Upper lobe of left lung (tissue), 6 donors: ENCODE results near the gene TMEM209. TPM values are rescaled to one million over a fixed set of nuclear protein-coding genes. Genes with fewer than 3 reads are reported as not detected.
"Not testable (repeated sequence)": the region's sequence is repeated elsewhere in the genome, so short reads cannot be mapped to it uniquely, and the experiment has no call there.

ENCODE experiments used
- ATAC-seq, 2 donors: fragments of 200-7000 bp; cut with Tn5 transposase; one replicate each; pipeline ENCODE4 v1.9.1; 2022; ENCODE audit warnings: mild to moderate bottlenecking in 2 of 2, moderate library complexity in 2 of 2; ENCODE audit not compliant: low FRiP score in 2 of 2
- DNase-seq, 2 donors: peaks; one replicate each; pipeline ENCODE4 v3.0.0-alpha.2; 2019 to 2020
- H3K27ac ChIP-seq, 4 donors: fragments of 200-600 bp; sonication (generic); one replicate each; pipeline ENCODE4 v1.5.1; 2016 to 2019
- H3K27me3 ChIP-seq, 4 donors: fragments of 200-600 bp; sonication (generic); one replicate each; pipeline ENCODE4 v1.5.1; 2017 to 2019
- H3K36me3 ChIP-seq, 4 donors: fragments of 200-600 bp; sonication (generic); one replicate each; pipeline ENCODE4 v1.5.1; 2016 to 2019
- H3K4me1 ChIP-seq, 4 donors: fragments of 200-600 bp; sonication (generic); one replicate each; pipeline ENCODE4 v1.5.1; 2018 to 2019
- H3K4me3 ChIP-seq, 4 donors: fragments of 200-600 bp; sonication (generic); one replicate each; pipeline ENCODE4 v1.5.1; 2017 to 2019; ENCODE audit warnings: mild to moderate bottlenecking in 2 of 4, moderate library complexity in 1 of 4
- H3K9me3 ChIP-seq, 4 donors: fragments of 200-600 bp; sonication (generic); one replicate each; pipeline ENCODE4 v1.5.1; 2018 to 2019
- EP300 ChIP-seq, 4 donors: sonication (generic); formaldehyde crosslinking; IDR thresholded peaks; one replicate each; pipeline ENCODE4 v1.5.1; 2017; ENCODE audit warnings: antibody characterized with exemption in 4 of 4, control low read depth in 2 of 4
- POLR2A ChIP-seq, 4 donors: fragments of 450-650 bp; IDR thresholded peaks; one replicate each; pipeline ENCODE4 v1.5.1; 2016 to 2017; ENCODE audit warnings: antibody characterized with exemption in 4 of 4, mild to moderate bottlenecking in 2 of 4
- POLR2AphosphoS5 ChIP-seq, 2 donors: sonication (generic); formaldehyde crosslinking; IDR thresholded peaks; one replicate each; pipeline ENCODE4 v1.5.1; 2017; ENCODE audit warnings: antibody characterized with exemption in 2 of 2
- WGBS, 2 donors: methylation state at CpG; one replicate each; pipeline ENCODE4 v1.1.5; 2017 to 2018; 5-methylcytosine and 5-hydroxymethylcytosine counted together
- total RNA-seq, 6 donors: library from RNA; depleted of rRNA in 4 of 6; stranded (reverse); fragments of >200 nt in 4 of 6; gene quantifications; one replicate each; pipeline versions ENCODE4 v1.1.0 to v1.2.1, GENCODE V29; 2016 to 2021
- TF ChIP-seq, protein P1 (sequence below), 6 experiments: fragments of 450-650 bp in 4 of 6; fragments of 200-600 bp in 2 of 6; sonication (generic) in 2 of 6; IDR thresholded peaks; one replicate each; pipeline ENCODE4 v1.5.1; 2016 to 2019; ENCODE audit warnings: antibody characterized with exemption in 6 of 6
- donor health status: DM: no; HTN: no; CAD: no; lungs with moderate emphysema.
- donor health status: DM: no; HTN: yes; CAD: no; lungs with severe emphysema.

The TMEM209 gene
- total RNA-seq, 6 donors from 2014 or later = 6.2 to 23.3 (median 14.7) TPM

DNA sequence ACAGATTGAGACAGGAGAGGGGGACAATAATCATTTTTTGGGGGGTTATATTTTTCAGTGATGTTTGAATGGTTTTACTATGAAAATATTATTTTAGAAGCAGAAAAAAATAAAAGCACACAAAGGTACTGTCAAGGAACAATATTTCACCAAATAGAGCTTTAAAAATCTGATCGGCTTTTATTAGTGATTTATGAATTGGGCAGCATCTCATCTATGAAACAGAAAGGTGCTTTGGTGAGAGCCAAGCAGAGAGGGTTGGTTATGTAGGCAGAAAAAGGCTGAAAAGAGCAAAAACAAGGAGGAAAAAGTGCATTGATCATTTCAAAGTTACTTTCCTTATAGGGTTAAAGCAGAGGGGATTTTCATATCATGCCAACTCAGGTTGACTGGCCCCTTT is 35.0 kb upstream of the TMEM209 start:
- Histone ChIP-seq H3K4me3 (no peak overlapping the region), H3K36me3 (no peaks in the 10 kb centered on the region), H3K9me3 (no peaks in the 10 kb centered on the region), H3K4me1 (no peaks in the 10 kb centered on the region), H3K27ac (no peak overlapping the region), H3K27me3 (no peaks in the 10 kb centered on the region)
- 82 to 100% methylated on average over 1 of the region's 1 CpG for WGBS, 2 donors
- ATAC-seq (no peak), DNase-seq (no peak)
- TF ChIP-seq, protein P1, sequence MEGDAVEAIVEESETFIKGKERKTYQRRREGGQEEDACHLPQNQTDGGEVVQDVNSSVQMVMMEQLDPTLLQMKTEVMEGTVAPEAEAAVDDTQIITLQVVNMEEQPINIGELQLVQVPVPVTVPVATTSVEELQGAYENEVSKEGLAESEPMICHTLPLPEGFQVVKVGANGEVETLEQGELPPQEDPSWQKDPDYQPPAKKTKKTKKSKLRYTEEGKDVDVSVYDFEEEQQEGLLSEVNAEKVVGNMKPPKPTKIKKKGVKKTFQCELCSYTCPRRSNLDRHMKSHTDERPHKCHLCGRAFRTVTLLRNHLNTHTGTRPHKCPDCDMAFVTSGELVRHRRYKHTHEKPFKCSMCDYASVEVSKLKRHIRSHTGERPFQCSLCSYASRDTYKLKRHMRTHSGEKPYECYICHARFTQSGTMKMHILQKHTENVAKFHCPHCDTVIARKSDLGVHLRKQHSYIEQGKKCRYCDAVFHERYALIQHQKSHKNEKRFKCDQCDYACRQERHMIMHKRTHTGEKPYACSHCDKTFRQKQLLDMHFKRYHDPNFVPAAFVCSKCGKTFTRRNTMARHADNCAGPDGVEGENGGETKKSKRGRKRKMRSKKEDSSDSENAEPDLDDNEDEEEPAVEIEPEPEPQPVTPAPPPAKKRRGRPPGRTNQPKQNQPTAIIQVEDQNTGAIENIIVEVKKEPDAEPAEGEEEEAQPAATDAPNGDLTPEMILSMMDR (IDR thresholded peaks at IDR 0.05) = no peak
- TF ChIP-seq EP300 (IDR thresholded peaks at IDR 0.05) = no peak
- no peak for TF ChIP-seq POLR2AphosphoS5 (IDR thresholded peaks at IDR 0.05)
- no peak for TF ChIP-seq POLR2A (IDR thresholded peaks at IDR 0.05)

DNA sequence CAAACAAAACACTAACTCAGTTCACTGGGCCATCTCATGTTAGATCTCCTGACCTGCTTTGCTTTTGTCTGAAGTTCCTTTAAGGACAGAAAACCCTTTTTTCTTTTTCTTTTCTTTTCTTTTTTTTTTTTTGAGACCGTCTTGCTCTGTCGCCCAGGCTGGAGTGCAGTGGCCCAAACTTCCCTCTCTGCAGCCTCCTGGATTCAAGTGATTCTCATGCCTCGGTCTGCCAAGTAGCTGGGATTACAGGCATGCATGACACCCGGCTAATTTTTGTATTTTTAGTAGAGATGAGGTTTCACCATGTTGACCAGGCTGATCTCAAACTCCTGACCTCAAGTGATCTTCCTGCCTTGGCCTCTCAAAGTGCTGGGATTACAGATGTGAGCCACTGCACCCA is 31.2 kb upstream of the TMEM209 start:
- not testable (repeated sequence) for H3K36me3 ChIP-seq, H3K27ac ChIP-seq, ATAC-seq, H3K4me3 ChIP-seq, H3K27me3 ChIP-seq, H3K9me3 ChIP-seq, H3K4me1 ChIP-seq, DNase-seq
- 85 to 98% methylated on average over 4 of the region's 4 CpGs for WGBS, 2 donors

DNA sequence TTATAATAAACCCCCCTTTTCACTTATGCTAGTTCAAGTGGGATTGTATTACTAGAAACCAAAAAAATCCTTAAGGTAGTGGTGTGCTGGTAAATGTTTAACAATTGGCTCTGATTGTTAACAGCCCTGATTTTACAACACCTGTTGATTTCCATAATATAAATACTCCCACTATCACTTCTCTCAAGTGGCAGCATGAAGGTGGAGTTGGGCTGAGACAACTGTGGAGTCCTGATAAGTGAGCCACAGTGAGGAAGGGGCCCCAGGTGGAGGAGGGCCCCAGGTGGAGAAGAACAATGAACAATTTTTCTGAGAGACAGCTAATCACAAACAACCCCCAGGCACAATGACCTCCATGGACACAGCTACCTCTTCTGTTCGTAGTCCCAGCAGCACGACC is 28.9 kb upstream of the TMEM209 start:
- DNase-seq = no peak
- Histone ChIP-seq H3K27me3 (no peaks in the 10 kb centered on the region), H3K4me3 (no peak overlapping the region), H3K36me3 (no peaks in the 10 kb centered on the region), H3K4me1 (no peaks in the 10 kb centered on the region), H3K27ac (no peak overlapping the region), H3K9me3 (no peaks in the 10 kb centered on the region)
- WGBS, 2 donors = 88 to 93% methylated on average over 2 of the region's 2 CpGs
- TF ChIP-seq POLR2AphosphoS5 (IDR thresholded peaks at IDR 0.05) = no peak
- TF ChIP-seq EP300 (IDR thresholded peaks at IDR 0.05) = no peak
- TF ChIP-seq, protein P1 (IDR thresholded peaks at IDR 0.05) = no peak
- no peak for TF ChIP-seq POLR2A (IDR thresholded peaks at IDR 0.05)
- ATAC-seq = no peak

DNA sequence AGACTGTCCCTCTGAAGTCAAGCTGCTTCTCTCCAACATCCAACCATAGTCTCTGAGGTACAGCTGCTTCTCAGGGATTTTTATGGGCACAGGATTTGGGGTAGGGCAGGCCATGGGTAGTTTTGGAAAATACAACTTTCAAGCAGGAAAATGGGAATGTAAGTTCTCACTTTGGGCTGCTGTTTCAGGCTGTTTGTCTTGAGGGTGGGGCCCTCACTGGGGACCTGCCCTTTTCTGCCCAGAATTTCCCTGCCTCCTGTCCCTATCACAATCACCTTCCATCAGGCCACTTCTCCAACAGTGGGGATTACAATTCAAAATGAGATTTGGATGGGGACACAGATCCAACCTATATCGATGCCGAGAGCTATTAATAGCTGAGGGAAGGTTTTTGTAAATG is 27.0 kb upstream of the TMEM209 start:
- no peak overlapping the region for H3K4me3 ChIP-seq
- H3K36me3 ChIP-seq = no peaks in the 10 kb centered on the region
- ATAC-seq (no peak), DNase-seq (no peak)
- H3K9me3 ChIP-seq = no peaks in the 10 kb centered on the region
- 88 to 94% methylated on average over 2 of the region's 2 CpGs for WGBS, 2 donors
- TF ChIP-seq POLR2AphosphoS5 (IDR thresholded peaks at IDR 0.05) (no peak), EP300 (IDR thresholded peaks at IDR 0.05) (no peak), POLR2A (IDR thresholded peaks at IDR 0.05) (no peak)
- TF ChIP-seq, protein P1 (IDR thresholded peaks at IDR 0.05) = no peak
- H3K27ac ChIP-seq = no peak overlapping the region
- H3K27me3 ChIP-seq = no peaks in the 10 kb centered on the region
- no peaks in the 10 kb centered on the region for H3K4me1 ChIP-seq

DNA sequence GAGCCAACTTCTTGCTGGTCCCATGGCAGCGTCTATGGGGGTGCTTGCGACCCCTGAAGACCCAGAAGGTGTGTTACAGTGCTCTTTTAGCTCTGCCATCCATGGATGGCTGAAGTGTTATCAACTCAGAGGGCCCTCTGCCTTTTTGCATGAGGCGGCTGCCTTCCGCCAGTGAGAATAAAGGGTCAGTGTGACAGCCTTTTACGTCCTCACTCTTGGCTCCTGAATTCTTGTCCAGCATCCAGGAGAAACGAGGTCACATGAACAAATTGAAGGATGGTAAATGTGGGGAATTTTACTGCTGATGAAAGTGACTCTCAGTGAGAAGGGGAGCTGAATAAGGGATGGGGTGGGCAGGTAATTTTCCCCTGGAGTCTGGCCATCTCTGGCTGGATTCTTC is 26.6 kb upstream of the TMEM209 start:
- H3K27ac ChIP-seq = no peak overlapping the region
- no peak for DNase-seq
- TF ChIP-seq, protein P1 (IDR thresholded peaks at IDR 0.05) = no peak
- TF ChIP-seq POLR2A (IDR thresholded peaks at IDR 0.05) = no peak
- no peak for TF ChIP-seq POLR2AphosphoS5 (IDR thresholded peaks at IDR 0.05)
- TF ChIP-seq EP300 (IDR thresholded peaks at IDR 0.05) = no peak
- no peak for ATAC-seq
- no peak overlapping the region for H3K4me3 ChIP-seq
- H3K36me3 ChIP-seq = no peaks in the 10 kb centered on the region
- H3K27me3 ChIP-seq = no peaks in the 10 kb centered on the region
- no peaks in the 10 kb centered on the region for H3K4me1 ChIP-seq
- 68 to 78% methylated on average over 6 of the region's 6 CpGs for WGBS, 2 donors
- H3K9me3 ChIP-seq = no peaks in the 10 kb centered on the region

DNA sequence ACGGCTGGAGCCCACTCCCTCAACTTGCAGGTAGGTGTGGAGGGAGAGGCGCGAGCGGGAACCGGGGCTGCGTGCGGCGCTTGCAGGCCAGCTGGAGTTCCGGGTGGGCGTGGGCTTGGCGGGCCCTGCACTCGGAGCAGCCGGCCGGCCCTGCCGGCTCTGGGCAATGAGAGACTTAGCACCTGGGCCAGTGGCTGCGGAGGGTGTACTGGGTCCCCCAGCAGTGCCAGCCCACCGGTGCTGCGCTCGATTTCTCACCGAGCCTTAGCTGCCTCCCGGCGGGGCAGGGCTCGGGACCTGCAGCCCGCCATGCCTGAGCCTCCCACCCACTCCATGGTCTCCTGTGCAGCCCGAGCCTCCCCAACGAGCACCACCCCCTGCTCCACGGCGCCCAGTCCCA is 24.8 kb upstream of the TMEM209 start:
- H3K27ac ChIP-seq, H3K27me3 ChIP-seq, H3K36me3 ChIP-seq, H3K4me3 ChIP-seq, H3K4me1 ChIP-seq, H3K9me3 ChIP-seq, ATAC-seq: not testable (repeated sequence)
- 94 to 96% methylated on average over 3 to 23 of the region's 28 CpGs for WGBS, 2 donors
- DNase-seq = peak in 1 of 2 donors; percentile 61
